PC-3 (cell line): ENCODE measurements around the gene SH3PXD2A. TPM values are rescaled to one million over a fixed set of nuclear protein-coding genes. Genes with fewer than 3 reads are reported as not detected.

ENCODE experiments used
- ATAC-seq: fragments of 200-7000 bp; cut with Tn5 transposase; 2 replicates; pipeline ENCODE4 v1.9.1; 2020; ENCODE audit warnings: mild to moderate bottlenecking, moderate library complexity
- BruUV-seq: library from RNA; stranded (reverse); fragments of 400-500 nt; replicated peaks from 2 replicates; lab custom pipeline; 2021; lab: Mats Ljungman, UMichigan
- CTCF ChIA-PET: fragments of 300-600 bp; sonication (Branson Sonifier 250); formaldehyde crosslinking; loops from one replicate; lab custom pipeline; 2022; ENCODE audit warnings: antibody characterized with exemption; lab: Charles Lee
- POLR2A ChIA-PET: fragments of 300-600 bp; sonication (Branson Sonifier 250); formaldehyde crosslinking; loops from one replicate; lab custom pipeline; 2022; ENCODE audit warnings: antibody characterized with exemption; ENCODE audit not compliant: unreplicated experiment; lab: Charles Lee
- DNase-seq: peaks from one replicate; pipeline ENCODE4 v3.0.0-alpha.2; 2015
- H2AFZ ChIP-seq: fragments of 300-600 bp; sonication (generic); 2 replicates; pipeline ENCODE4 v1.6.0; 2016; ENCODE audit warnings: antibody characterized with exemption, low read length
- H3F3A ChIP-seq: fragments of 300-600 bp; sonication (generic); one replicate; pipeline ENCODE4 v1.6.0; 2017; ENCODE audit warnings: antibody characterized with exemption, low read length, control low read depth, mild to moderate bottlenecking; ENCODE audit not compliant: unreplicated experiment
- H3K27ac ChIP-seq: fragments of 300-600 bp; sonication (generic); 2 replicates; pipeline ENCODE4 v1.5.1; 2016; ENCODE audit warnings: mild to moderate bottlenecking, low read length
- H3K27me3 ChIP-seq: fragments of 300-600 bp; sonication (generic); 2 replicates; pipeline ENCODE4 v1.6.1; 2016; ENCODE audit warnings: low read length, mixed read lengths
- H3K36me3 ChIP-seq: fragments of 300-600 bp; sonication (generic); 2 replicates; pipeline ENCODE4 v1.6.1; 2016; ENCODE audit warnings: low read depth, mixed run types, low read length, mixed read lengths
- H3K4me1 ChIP-seq: fragments of 300-600 bp; sonication (generic); 2 replicates; pipeline ENCODE4 v1.5.1; 2016; ENCODE audit warnings: low read length; ENCODE audit not compliant: insufficient read depth
- H3K4me2 ChIP-seq: fragments of 300-600 bp; sonication (generic); 2 replicates; pipeline ENCODE4 v1.6.0; 2016; ENCODE audit warnings: low read length
- H3K4me3 ChIP-seq: fragments of 300-600 bp; sonication (generic); 2 replicates; pipeline ENCODE4 v1.5.1; 2016; ENCODE audit warnings: mild to moderate bottlenecking, low read length, mixed read lengths
- H3K79me2 ChIP-seq: fragments of 300-600 bp; sonication (generic); 2 replicates; pipeline ENCODE4 v1.6.1; 2017; ENCODE audit warnings: low read length, mixed read lengths
- H3K9ac ChIP-seq: fragments of 300-600 bp; sonication (generic); 2 replicates; pipeline ENCODE4 v1.6.0; 2016; ENCODE audit warnings: mild to moderate bottlenecking, low read length
- H3K9me2 ChIP-seq: fragments of 300-600 bp; sonication (generic); replicated peaks from 2 replicates; pipeline ENCODE4 v1.6.1; 2016; ENCODE audit warnings: mixed run types, low read length, mixed read lengths
- H3K9me3 ChIP-seq: fragments of 300-600 bp; sonication (generic); 2 replicates; pipeline ENCODE4 v1.6.1; 2016; ENCODE audit warnings: low read length, mixed read lengths
- H4K20me1 ChIP-seq: fragments of 300-600 bp; sonication (generic); 2 replicates; pipeline ENCODE4 v1.6.1; 2016; ENCODE audit warnings: low read length, mixed read lengths
- CTCF ChIP-seq: fragments of 300-600 bp; sonication (generic); conservative IDR thresholded peaks from 2 replicates; pipeline ENCODE4 v1.5.1; 2017; ENCODE audit warnings: antibody characterized with exemption, low read depth, mild to moderate bottlenecking, low read length
- EZH2 ChIP-seq: fragments of 300-600 bp; sonication (generic); IDR thresholded peaks from one replicate; pipeline ENCODE4 v1.6.1; 2017; ENCODE audit warnings: antibody characterized with exemption, mild to moderate bottlenecking, low read length; ENCODE audit not compliant: unreplicated experiment
- EZH2phosphoT487 ChIP-seq: fragments of 300-600 bp; sonication (generic); IDR thresholded peaks from 2 replicates; pipeline ENCODE4 v1.6.1; 2018; ENCODE audit warnings: mild to moderate bottlenecking, antibody characterized with exemption, low read length, borderline replicate concordance
- intact Hi-C: fragments of 100-400 bp; cut with micrococcal nuclease; formaldehyde crosslinking; loops from 2 replicates; pipeline ENCODE4 v1.9.0; 2023
- total RNA-seq: library from RNA; depleted of rRNA; stranded (reverse); fragments of >200 nt; gene quantifications from 2 replicates; pipeline ENCODE4 v1.2.3, GENCODE V29; 2014; rRNA removed

Gene SH3PXD2A
- total RNA-seq, 1 experiment from 2014 or later = 3.4 TPM

GRCh38 chr10:103544657-103545310 is 310.6 kb downstream of the SH3PXD2A start:
- no peak overlapping the region for H3K4me2 ChIP-seq
- H3K36me3 ChIP-seq = no peaks in the 10 kb centered on the region
- CTCF ChIA-PET = no interaction called here

More at GRCh38 chr10:103544657-103545310, 310.6 kb downstream of the SH3PXD2A start:
- intact Hi-C loops = no loop called here
- H3K27ac ChIP-seq = no peak overlapping the region
- DNase-seq (no peak), ATAC-seq (no peak)
- H3K4me3 ChIP-seq = no peak overlapping the region
- TF ChIP-seq EZH2phosphoT487 (no peak), CTCF (no peak), EZH2 (no peak)
- H3K9ac ChIP-seq = no peak overlapping the region
- no peaks in the 10 kb centered on the region for H3K27me3 ChIP-seq
- no peak overlapping the region for H2AFZ ChIP-seq
- H3K9me2 ChIP-seq = no peaks in the 10 kb centered on the region
- no peaks in the 10 kb centered on the region for H3K79me2 ChIP-seq
- POLR2A ChIA-PET = no interaction called here
- peaks cover 11% of the 10 kb centered on the region for H3K4me1 ChIP-seq
- H4K20me1 ChIP-seq = no peaks in the 10 kb centered on the region
- no TSS peak for BruUV-seq
- H3K9me3 ChIP-seq = no peaks in the 10 kb centered on the region
- no peaks in the 10 kb centered on the region for H3F3A ChIP-seq

Other genes starting within 250 kb of the SH3PXD2A start
- 20.0 and 33.5 TPM in 2 replicates for gene STN1, start 62.6 kb upstream of the SH3PXD2A start, total RNA-seq
- gene SLK, start 111.6 kb upstream of the SH3PXD2A start, total RNA-seq = 17.3 and 20.2 TPM in 2 replicates
- 1.2 and 1.6 TPM in 2 replicates for gene COL17A1, start 230.3 kb upstream of the SH3PXD2A start, total RNA-seq